Measurements from ENCODE around the gene AKT2. TPM values are rescaled to one million over a fixed set of nuclear protein-coding genes. Genes with fewer than 3 reads are reported as not detected.

The AKT2 gene
- total RNA-seq, 1 experiment from 2014 or later, result 150 TPM

DNA sequence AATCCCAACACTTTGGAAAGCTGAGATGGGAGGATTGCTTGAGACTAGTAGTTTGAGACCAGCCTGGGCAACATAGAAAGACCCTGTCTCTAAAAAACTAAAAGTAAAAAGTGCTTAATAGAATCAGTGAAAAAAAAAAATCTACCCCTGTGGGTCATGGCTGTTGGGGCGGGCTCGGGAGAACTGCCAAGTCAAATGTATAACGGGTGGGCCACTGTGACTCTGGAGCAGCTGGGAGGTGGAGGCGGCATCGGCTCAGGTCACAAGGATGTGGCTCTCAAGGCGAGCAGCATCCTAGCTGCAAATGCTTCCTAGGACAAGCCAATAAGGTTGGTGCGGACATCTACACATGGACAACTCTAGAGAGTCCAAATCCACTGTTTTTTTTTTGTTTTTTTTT lies 32.2 kb upstream of the AKT2 start:
- no peak overlapping the region for H3K56ac ChIP-seq (ENCODE audit: insufficient read length, low read depth, low read length)
- no peak overlapping the region for H3K14ac ChIP-seq (ENCODE audit: insufficient read depth, low read length)
- no peak overlapping the region for H2AK5ac ChIP-seq (ENCODE audit: insufficient read length, low read length)
- no peaks in the 10 kb centered on the region for H3K23me2 ChIP-seq (ENCODE audit: insufficient read length, low read depth, low read length, poor library complexity, severe bottlenecking)
- H3K18ac ChIP-seq (ENCODE audit: insufficient read length, low read depth, low read length), result no peak overlapping the region
- no peak overlapping the region for H4K8ac ChIP-seq (replicated peaks; ENCODE audit: insufficient read length, low read depth, low read length)
- no peaks in the 10 kb centered on the region for H3K9me3 ChIP-seq (ENCODE audit: control insufficient read depth, low read depth, low read length)
- no peak overlapping the region for H4K5ac ChIP-seq (ENCODE audit: insufficient read length, low read depth, low read length)
- H3K79me1 ChIP-seq (ENCODE audit: insufficient read depth, low read depth, low read length, poor library complexity, severe bottlenecking), result no peaks in the 10 kb centered on the region
- H3K9me3 Mint-ChIP-seq, result no peaks in the 10 kb centered on the region; a peak in 1 of 5 replicates
- H3T11ph ChIP-seq (ENCODE audit: low read length), result no peak overlapping the region
- TF ChIP-seq, protein P1, sequence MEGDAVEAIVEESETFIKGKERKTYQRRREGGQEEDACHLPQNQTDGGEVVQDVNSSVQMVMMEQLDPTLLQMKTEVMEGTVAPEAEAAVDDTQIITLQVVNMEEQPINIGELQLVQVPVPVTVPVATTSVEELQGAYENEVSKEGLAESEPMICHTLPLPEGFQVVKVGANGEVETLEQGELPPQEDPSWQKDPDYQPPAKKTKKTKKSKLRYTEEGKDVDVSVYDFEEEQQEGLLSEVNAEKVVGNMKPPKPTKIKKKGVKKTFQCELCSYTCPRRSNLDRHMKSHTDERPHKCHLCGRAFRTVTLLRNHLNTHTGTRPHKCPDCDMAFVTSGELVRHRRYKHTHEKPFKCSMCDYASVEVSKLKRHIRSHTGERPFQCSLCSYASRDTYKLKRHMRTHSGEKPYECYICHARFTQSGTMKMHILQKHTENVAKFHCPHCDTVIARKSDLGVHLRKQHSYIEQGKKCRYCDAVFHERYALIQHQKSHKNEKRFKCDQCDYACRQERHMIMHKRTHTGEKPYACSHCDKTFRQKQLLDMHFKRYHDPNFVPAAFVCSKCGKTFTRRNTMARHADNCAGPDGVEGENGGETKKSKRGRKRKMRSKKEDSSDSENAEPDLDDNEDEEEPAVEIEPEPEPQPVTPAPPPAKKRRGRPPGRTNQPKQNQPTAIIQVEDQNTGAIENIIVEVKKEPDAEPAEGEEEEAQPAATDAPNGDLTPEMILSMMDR (conservative IDR thresholded peaks at IDR 0.05), result no peak
- H3K4ac ChIP-seq (ENCODE audit: low read depth, low read length), result no peak overlapping the region
- peaks cover 0 to 4% of the 10 kb centered on the region in 2 experiments; a peak in 1 of 4 replicates for H3K4me1 Mint-ChIP-seq
- H3K27ac ChIP-seq (ENCODE audit: insufficient read length, low read depth, low read length), result no peak overlapping the region
- no peak overlapping the region for H3K4me2 ChIP-seq (ENCODE audit: insufficient read depth, insufficient read length, low read length)
- H4K20me1 ChIP-seq (ENCODE audit: control insufficient read depth, insufficient read depth, insufficient read length), result no peaks in the 10 kb centered on the region
- H3K4me3 Mint-ChIP-seq, result no peak overlapping the region
- H3K23ac ChIP-seq (ENCODE audit: insufficient read length, low read depth, low read length), result no peak overlapping the region
- H2BK12ac ChIP-seq (ENCODE audit: insufficient read length, low read depth, low read length), result no peak overlapping the region
- H3K27ac Mint-ChIP-seq, result peak overlapping the region in 1 of 3 experiments; percentile 71; a peak in 1 of 7 replicates
- no peak overlapping the region for H2BK20ac ChIP-seq (ENCODE audit: low read depth, low read length, poor library complexity, severe bottlenecking)
- H4K91ac ChIP-seq (ENCODE audit: insufficient read length, low read depth, low read length), result no peak overlapping the region
- H3K36me3 Mint-ChIP-seq (ENCODE audit: insufficient read depth in 1 of 3, low read depth in 3 of 3), result peaks cover 2 to 32% (median 10%) of the 10 kb centered on the region in 3 experiments
- no peaks in the 10 kb centered on the region for H3K4me1 ChIP-seq (ENCODE audit: insufficient read depth, low read length)
- H2BK120ac ChIP-seq (ENCODE audit: low read depth, low read length, poor library complexity, severe bottlenecking), result no peak overlapping the region
- WGBS (ENCODE audit: extremely low coverage, insufficient read length, low lambda C conversion rate), result no CpG with 5 or more reads among the region's 7 CpGs
- DNase-seq, result no peak
- no peaks in the 10 kb centered on the region for H3K27me3 Mint-ChIP-seq (ENCODE audit: low read depth)
- H3K9ac ChIP-seq (ENCODE audit: extremely low read depth, insufficient read length, low read length), result no peak overlapping the region
- H2AFZ ChIP-seq (ENCODE audit: low read length), result no peak overlapping the region
- no peaks in the 10 kb centered on the region for H3K27me3 ChIP-seq (ENCODE audit: insufficient read depth, low read length)
- H3K79me2 ChIP-seq (ENCODE audit: insufficient read depth, low read length), result no peaks in the 10 kb centered on the region
- no peak overlapping the region for H2BK5ac ChIP-seq (ENCODE audit: insufficient read length, low read length)
- no peak overlapping the region for H2BK15ac ChIP-seq (ENCODE audit: low read depth, low read length)
